Ovary (tissue), 9 donors: Measurements from ENCODE around the gene TNFRSF14. TPM values are rescaled to one million over a fixed set of nuclear protein-coding genes. Genes with fewer than 3 reads are reported as not detected.

Source experiments
- DNase-seq, 5 donors: peaks; one replicate each; pipeline ENCODE4 v3.0.0-alpha.2; 2019 to 2020
- H3K27ac ChIP-seq, 2 donors: fragments of 200-600 bp; one replicate each; pipeline versions ENCODE4 v1.5.1 to v1.8.0; 2019 to 2022
- H3K27me3 ChIP-seq: fragments of 200-600 bp; one replicate; pipeline ENCODE4 v1.8.0; 2022
- H3K36me3 ChIP-seq: fragments of 200-600 bp; sonication (generic); one replicate; pipeline ENCODE4 v1.5.1; 2019
- H3K4me1 ChIP-seq: one replicate; pipeline ENCODE4 v1.8.1; 2013; ENCODE audit warnings: mild to moderate bottlenecking, moderate library complexity; ENCODE audit not compliant: insufficient read depth
- H3K4me3 ChIP-seq: fragments of 200-600 bp; sonication (generic); one replicate; pipeline ENCODE4 v1.5.1; 2017
- H3K9me3 ChIP-seq, 2 donors: fragments of 200-600 bp in 1 of 2; sonication (generic) in 1 of 2; one replicate each; pipeline versions ENCODE4 v1.5.1 to v1.8.1; 2013 to 2019; ENCODE audit warnings: mild to moderate bottlenecking in 1 of 2, moderate library complexity in 1 of 2
- EP300 ChIP-seq: sonication (generic); formaldehyde crosslinking; IDR thresholded peaks from one replicate; pipeline ENCODE4 v1.6.1; 2017; ENCODE audit warnings: antibody characterized with exemption
- POLR2A ChIP-seq: fragments of 450-650 bp; IDR thresholded peaks from one replicate; pipeline ENCODE4 v1.6.1; 2017; ENCODE audit warnings: antibody characterized with exemption, mild to moderate bottlenecking, moderate library complexity
- WGBS, 3 donors: extraction: QIAGEN DNeasy Blood & Tissue Kit in 1 of 3; methylation state at CpG; one replicate each; pipeline versions ENCODE4 v1.1.5 to v1.1.7; 2013 to 2017; 5-methylcytosine and 5-hydroxymethylcytosine counted together
- intact Hi-C, 4 donors: fragments of 100-400 bp; cut with DNase I; formaldehyde crosslinking; loops; one replicate each; pipeline versions ENCODE4 v1.11.0 to v1.15.1; 2022 to 2023
- polyA plus RNA-seq, 2 donors: library from polyadenylated mRNA; stranded (reverse); fragments of 200-250 nt in 1 of 2; fragments of 350-450 nt in 1 of 2; fragmentation: Illumina TruSeq in 1 of 2; extraction: RNeasy Lipid Tissue Mini Kit (QIAGEN cat#74804) in 1 of 2; gene quantifications; one replicate each; pipeline ENCODE4 v1.2.3, GENCODE V29; 2013 to 2014
- total RNA-seq, 7 donors: library from RNA; depleted of rRNA in 2 of 7; stranded (reverse); fragments of >200 nt in 2 of 7; fragmentation: NEBNext Ultra II Directional in 3 of 7; extraction: Animal tissue kit (Norgen Biotek cat#: 25700) in 3 of 7; gene quantifications; one replicate each; pipeline versions ENCODE4 v1.1.0 to v1.2.4, GENCODE V29; 2016 to 2023
- TF ChIP-seq, protein P1 (sequence below), 3 donors: fragments of 450-650 bp in 2 of 3; fragments of 200-600 bp in 1 of 3; IDR thresholded peaks; one replicate each; pipeline versions ENCODE4 v1.5.1 to v1.8.0; 2016 to 2022; ENCODE audit warnings: antibody characterized with exemption in 3 of 3, mild to moderate bottlenecking in 1 of 3
- donor health status: DM: no; HTN: no; CAD: no; lungs with moderate emphysema.
- donor health status: DM: no; HTN: no; CAD: no.
- donor health status: Bipolar disorder and iron deficiency.
- donor health status: DM: yes; HTN: yes; CAD: no.
- donor health status: DM: no; HTN: no; CAD: no.
- donor health status: DM: yes; HTN: yes; CAD: no.

The TNFRSF14 gene
- total and polyA plus RNA-seq, 9 donors = 4.3 to 78.5 (median 57.6) TPM

DNA sequence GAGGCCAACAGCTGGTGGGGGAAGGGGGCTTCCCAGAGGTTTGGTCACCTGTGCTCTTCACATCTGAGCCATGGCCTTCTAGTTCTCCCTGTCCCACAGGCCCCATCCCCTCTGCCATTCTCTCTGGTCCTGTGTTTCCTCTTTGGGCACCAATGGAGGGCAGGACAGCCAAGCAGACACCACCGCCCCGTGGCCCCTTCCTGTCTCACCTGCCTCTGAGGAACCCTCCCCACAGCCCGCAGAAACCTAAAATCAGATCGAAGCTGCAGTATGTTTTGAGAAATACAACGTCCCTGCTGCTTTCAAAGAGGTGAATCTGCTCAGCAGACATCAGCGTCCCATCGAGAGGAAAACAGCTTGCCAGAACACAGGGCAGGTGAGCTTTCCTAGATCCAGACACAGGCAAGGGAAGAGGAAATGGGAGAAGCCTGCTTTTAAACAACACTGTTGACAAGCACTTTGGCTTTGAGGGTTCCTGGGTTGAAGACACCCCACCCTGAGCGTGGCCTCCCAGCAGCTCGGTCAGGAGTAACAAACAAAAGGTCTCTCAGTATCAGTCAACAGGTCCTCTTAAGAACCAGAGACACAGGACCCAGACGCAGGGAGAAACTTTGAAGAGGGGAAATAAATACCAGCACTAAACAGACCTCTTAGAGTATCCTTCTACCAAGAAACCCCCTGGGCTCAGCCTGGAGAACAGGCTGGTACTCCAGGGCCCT lies 32.1 kb upstream of the TNFRSF14 start:
- no peak for DNase-seq
- WGBS, 3 donors = 78 to 86% (median 79%) methylated on average over 10 of the region's 10 CpGs
- H3K4me3 ChIP-seq = no peak overlapping the region

DNA sequence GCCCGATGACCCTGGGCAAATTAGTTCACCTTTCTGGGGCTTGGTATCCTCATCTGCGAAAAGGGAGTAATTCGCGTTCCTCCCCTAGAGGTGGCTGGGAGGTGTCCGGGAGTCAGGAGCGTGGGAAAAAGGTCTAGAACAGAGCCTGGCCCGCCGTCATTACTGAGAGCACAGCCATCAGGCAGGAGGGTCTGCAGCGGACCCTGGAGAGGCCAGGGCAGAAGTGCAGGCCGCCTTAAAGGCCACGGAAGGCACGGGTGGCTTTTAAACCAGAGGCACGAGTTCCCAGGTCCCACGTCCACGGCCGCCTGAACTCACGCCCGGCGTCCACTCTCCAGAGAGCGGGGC lies 30.6 kb upstream of the TNFRSF14 start:
- Histone ChIP-seq H3K4me1 (peaks cover 21% of the 10 kb centered on the region), H3K9me3 (no peaks in the 10 kb centered on the region), H3K36me3 (no peaks in the 10 kb centered on the region), H3K27me3 (peaks cover 4% of the 10 kb centered on the region), H3K4me3 (peak overlapping the region; percentile 73), H3K27ac (peak overlapping the region in 1 of 2 donors; percentile 66)
- DNase-seq = no peak
- WGBS, 3 donors = 1 to 3% (median 1%) methylated on average over 20 of the region's 20 CpGs
- intact Hi-C loops = no loop called here
- TF ChIP-seq POLR2A = no peak
- TF ChIP-seq EP300 = no peak
- TF ChIP-seq, protein P1, sequence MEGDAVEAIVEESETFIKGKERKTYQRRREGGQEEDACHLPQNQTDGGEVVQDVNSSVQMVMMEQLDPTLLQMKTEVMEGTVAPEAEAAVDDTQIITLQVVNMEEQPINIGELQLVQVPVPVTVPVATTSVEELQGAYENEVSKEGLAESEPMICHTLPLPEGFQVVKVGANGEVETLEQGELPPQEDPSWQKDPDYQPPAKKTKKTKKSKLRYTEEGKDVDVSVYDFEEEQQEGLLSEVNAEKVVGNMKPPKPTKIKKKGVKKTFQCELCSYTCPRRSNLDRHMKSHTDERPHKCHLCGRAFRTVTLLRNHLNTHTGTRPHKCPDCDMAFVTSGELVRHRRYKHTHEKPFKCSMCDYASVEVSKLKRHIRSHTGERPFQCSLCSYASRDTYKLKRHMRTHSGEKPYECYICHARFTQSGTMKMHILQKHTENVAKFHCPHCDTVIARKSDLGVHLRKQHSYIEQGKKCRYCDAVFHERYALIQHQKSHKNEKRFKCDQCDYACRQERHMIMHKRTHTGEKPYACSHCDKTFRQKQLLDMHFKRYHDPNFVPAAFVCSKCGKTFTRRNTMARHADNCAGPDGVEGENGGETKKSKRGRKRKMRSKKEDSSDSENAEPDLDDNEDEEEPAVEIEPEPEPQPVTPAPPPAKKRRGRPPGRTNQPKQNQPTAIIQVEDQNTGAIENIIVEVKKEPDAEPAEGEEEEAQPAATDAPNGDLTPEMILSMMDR (IDR thresholded peaks at IDR 0.05) = no peak

More for the DNA sequence above, 32.1 kb upstream of the TNFRSF14 start:
- H3K4me1 ChIP-seq = peaks cover 17% of the 10 kb centered on the region
- H3K9me3 ChIP-seq = no peaks in the 10 kb centered on the region
- intact Hi-C loops = no loop called here
- no peak overlapping the region for H3K27ac ChIP-seq
- TF ChIP-seq EP300 (no peak), POLR2A (no peak)
- TF ChIP-seq, protein P1 (IDR thresholded peaks at IDR 0.05) = no peak
- no peaks in the 10 kb centered on the region for H3K36me3 ChIP-seq
- H3K27me3 ChIP-seq = no peaks in the 10 kb centered on the region

DNA sequence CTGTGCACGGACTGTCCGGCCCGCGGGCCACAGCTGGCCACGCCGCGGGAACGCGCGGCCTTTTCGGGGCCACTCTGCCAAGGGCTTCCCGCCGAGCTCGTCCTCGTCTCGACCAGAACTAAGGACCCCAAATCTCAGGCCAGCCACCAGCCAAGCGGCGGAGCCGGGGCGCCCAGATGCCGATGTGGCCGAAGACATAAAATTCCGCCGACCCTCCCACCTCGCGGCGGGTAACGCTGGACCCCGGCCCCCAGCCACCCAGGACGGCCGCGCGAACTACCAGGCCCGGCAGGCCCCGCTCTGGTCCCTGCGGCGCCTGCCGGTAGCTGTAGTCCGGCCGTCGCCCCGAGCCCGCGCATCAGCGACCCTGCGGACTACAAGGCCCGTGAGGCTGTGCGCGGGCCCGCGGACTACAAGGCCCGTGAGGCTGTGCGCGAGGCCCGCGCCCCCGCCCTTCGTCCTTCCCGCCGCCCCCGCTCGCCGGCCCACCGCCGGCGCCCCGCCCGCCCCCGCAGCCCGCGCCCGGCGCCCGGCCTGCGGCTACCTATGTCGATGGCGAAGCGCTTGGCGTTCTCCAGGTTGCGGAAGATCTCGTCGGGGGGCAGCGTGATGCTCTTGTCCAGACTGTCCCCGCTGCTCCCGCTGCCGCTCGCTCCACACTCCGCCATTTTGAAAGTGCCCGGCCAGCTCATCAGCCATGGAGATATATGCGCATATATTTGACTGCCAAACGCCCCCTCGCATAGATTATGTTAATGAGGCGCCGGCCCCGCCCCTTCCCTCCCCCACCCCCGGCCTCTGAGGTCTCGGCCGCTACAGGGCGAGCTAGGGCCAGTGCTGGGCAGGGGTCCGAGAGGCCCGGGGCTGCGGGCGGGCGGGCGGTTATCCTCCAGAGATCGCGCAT lies 30.0 kb upstream of the TNFRSF14 start, which contains the start of gene PANK4:
PANK4 (minus strand) TSS at position 677 of the 904 bp plus-strand sequence; CDS start at position 668, 9 bp downstream.
- no peaks in the 10 kb centered on the region for H3K36me3 ChIP-seq
- peak; percentile 88 to 93 (median 90) for DNase-seq
- peaks cover 11% of the 10 kb centered on the region for H3K27me3 ChIP-seq
- WGBS, 3 donors = 0 to 1% (median 0%) methylated on average over 63 to 107 of the region's 107 CpGs
- H3K9me3 ChIP-seq = no peaks in the 10 kb centered on the region
- H3K4me1 ChIP-seq = peaks cover 21% of the 10 kb centered on the region
- peak within 1 kb of the TSS; percentile 73 for H3K4me3 ChIP-seq
- intact Hi-C loops = no loop called here
- TF ChIP-seq, protein P1 (IDR thresholded peaks at IDR 0.05) = no peak
- TF ChIP-seq EP300 = no peak
- TF ChIP-seq POLR2A = peak; percentile 51
- peak within 1 kb of the TSS; percentile 43 to 66 for H3K27ac ChIP-seq

DNA sequence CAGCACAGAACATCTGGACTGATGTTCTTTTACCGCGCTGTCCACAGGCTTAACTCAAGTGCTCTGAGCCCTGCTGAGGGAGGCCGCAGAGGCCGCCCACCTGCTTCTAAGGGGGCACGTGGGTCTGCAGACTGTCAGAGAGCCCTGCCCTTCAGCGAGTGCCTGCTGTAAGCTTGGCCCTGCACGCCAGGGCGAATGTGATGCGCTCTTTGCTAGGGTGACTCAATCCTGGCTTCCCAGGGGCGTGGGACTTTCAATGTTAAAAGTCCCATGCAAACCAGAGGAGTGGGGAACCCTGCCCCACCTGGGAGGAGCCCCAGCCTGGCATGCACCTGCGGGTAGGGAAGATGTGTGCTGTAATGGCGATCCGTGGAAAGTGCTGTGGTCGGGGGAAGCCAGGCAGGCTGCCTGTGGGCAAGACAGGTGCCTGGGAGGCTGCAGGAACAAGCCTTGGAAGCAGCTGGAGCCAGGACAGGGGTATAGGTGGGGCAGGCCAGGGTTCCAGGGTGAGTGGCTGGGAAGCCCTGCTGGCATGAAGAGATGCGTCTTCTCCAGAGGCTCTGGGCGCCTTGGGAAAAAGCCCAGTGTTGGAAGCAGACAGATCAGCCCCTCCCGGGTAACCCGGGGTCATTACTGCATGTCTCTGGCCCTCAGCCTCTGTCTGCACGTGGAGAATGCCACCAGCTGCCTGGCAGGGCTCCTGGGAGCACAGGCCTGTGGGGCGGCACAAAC lies 29.2 kb upstream of the TNFRSF14 start:
- H3K9me3 ChIP-seq = no peaks in the 10 kb centered on the region
- 34 to 36% (median 35%) methylated on average over 19 to 20 of the region's 20 CpGs for WGBS, 3 donors
- peak overlapping the region; percentile 73 for H3K4me3 ChIP-seq
- no peaks in the 10 kb centered on the region for H3K36me3 ChIP-seq
- H3K27me3 ChIP-seq = peaks cover 16% of the 10 kb centered on the region
- DNase-seq = peak in 1 of 5 donors; percentile 57
- TF ChIP-seq EP300 = no peak
- TF ChIP-seq, protein P1 (IDR thresholded peaks at IDR 0.05) = no peak
- no peak for TF ChIP-seq POLR2A
- peak overlapping the region; percentile 43 to 62 for H3K27ac ChIP-seq
- intact Hi-C loops = no loop called here
- H3K4me1 ChIP-seq = peaks cover 21% of the 10 kb centered on the region
